GM13977 (cell line): ENCODE results near the gene RASL11B.
"Not testable (repeated sequence)": the region's sequence is repeated elsewhere in the genome, so short reads cannot be mapped to it uniquely, and the experiment has no call there.

ENCODE experiments used
- DNase-seq: peaks from one replicate; pipeline ENCODE4 v3.0.0; 2012; ENCODE audit warnings: low spot score
- in situ Hi-C: fragments of 300-500 bp; cut with MboI; formaldehyde crosslinking; loops from one replicate; pipeline ENCODE4 v1.12.0; 2022; ENCODE audit warnings: low sequenced_read_pairs, low pct_unique_long_range_greater_than_20kb, mixed read lengths, inconsistent platforms; ENCODE audit not compliant: unreplicated experiment
- TF ChIP-seq, protein P1 (sequence below): IDR thresholded peaks from 2 replicates; pipeline ENCODE4 v1.5.1; 2012; ENCODE audit warnings: mild to moderate bottlenecking, control low read depth; ENCODE audit not compliant: insufficient read depth; ENCODE audit errors: extremely low read depth, missing control alignments

RASL11B gene

GRCh38 chr4:52824603-52825459 lies 37.3 kb upstream of the RASL11B start:
- in situ Hi-C loops: no loop called here
- TF ChIP-seq, protein P1, sequence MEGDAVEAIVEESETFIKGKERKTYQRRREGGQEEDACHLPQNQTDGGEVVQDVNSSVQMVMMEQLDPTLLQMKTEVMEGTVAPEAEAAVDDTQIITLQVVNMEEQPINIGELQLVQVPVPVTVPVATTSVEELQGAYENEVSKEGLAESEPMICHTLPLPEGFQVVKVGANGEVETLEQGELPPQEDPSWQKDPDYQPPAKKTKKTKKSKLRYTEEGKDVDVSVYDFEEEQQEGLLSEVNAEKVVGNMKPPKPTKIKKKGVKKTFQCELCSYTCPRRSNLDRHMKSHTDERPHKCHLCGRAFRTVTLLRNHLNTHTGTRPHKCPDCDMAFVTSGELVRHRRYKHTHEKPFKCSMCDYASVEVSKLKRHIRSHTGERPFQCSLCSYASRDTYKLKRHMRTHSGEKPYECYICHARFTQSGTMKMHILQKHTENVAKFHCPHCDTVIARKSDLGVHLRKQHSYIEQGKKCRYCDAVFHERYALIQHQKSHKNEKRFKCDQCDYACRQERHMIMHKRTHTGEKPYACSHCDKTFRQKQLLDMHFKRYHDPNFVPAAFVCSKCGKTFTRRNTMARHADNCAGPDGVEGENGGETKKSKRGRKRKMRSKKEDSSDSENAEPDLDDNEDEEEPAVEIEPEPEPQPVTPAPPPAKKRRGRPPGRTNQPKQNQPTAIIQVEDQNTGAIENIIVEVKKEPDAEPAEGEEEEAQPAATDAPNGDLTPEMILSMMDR: no peak
- DNase-seq: no peak

DNA sequence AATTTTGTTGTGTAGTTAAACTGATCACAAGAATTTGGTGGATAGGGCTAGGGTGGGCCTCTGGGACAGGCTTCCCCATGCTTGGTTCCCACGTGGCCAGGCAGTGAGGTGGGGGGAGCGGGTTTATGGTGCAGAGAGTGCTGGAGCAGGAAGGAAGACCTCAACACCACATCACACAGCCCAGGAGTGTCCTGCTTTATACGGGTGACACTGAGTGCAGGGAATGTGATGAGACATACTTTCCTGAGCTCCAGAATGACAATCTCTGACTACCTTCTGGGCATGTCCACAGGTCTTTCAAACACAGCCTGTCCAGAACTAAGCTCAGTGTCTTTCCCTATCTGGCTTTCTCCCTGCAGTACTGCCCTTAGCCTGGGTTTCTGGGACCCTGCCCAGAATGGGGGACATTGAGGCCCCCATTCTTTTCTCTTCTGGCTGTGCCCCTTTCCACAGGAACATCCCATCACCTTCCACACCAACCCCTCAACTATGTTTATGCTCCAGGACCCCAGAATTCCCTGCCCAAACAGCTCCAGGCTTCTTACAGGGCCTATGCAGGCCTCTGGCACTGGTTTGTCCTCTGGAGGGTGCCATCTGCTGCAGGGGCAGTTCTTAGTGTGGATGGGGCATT lies 36.5 kb upstream of the RASL11B start:
- DNase-seq: no peak
- in situ Hi-C loops: no loop called here
- TF ChIP-seq, protein P1: no peak

DNA sequence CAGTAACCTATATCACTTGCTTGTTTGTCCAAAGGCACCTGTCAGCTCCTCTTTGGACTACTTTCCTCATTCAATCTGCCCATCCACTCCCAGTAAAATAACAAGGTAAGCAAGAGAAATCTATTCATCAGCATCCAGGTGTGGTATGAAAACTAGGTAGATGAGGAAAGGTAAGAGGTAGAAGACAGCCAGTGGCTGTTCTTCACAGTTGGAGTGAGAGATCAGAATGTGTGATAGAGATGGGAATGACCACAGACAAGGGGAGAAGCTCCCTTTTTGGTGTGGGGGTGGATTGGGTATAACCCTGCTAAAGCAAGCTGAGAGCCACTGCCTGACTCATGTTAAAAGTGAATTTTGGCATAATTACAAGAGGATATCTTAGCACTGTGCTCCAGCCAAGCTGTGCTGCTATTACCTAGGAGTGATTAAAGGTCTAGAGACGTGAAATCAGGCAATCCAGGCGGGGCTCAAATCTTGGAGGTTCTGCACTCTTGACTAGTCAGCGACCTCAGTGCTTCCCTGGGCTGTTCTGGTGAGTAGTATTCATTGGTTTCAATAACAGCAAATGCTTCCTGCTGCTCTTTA lies 28.1 kb upstream of the RASL11B start:
- TF ChIP-seq, protein P1: no peak
- no peak for DNase-seq
- in situ Hi-C loops: no loop called here

- DNase-seq, in situ Hi-C loops: not testable (repeated sequence)
Measured at GRCh38 chr4:52834641-52835456, 27.3 kb upstream of the RASL11B start.

DNA sequence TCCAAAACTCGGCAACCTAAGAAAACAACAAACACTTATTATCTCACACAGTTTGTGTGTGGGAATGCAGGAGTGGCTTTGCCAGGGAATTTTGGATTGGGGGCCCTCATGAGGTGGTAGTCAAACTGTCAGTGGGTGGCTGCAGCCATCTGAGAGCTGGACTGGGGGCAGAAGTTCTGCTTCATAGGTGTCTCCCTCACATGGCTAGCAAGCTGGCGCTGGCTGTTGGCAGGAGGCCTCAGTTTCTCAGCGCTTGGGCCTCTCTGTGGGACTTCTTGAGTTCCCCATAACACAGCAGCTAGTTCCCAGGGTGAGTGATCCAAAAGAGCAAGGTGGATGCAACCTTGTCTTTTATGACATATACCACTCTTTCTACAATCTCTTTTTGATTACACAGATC lies 26.0 kb upstream of the RASL11B start:
- no peak for DNase-seq
- in situ Hi-C loops: no loop called here
- TF ChIP-seq, protein P1: no peak

- in situ Hi-C loops: no loop called here
- TF ChIP-seq, protein P1: no peak
- no peak for DNase-seq
Measured at GRCh38 chr4:52836678-52837077, 25.4 kb upstream of the RASL11B start.
